ENCODE results near the gene HNRNPLL.

Gene HNRNPLL

GRCh38 chr2:38598200-38598990 lies 4.3 kb downstream of the HNRNPLL start:
- in situ Hi-C loops (cut with HindIII; ENCODE audit: low sequenced_read_pairs), result no loop called here

GRCh38 chr2:38597115-38597514 lies 5.6 kb downstream of the HNRNPLL start:
- in situ Hi-C loops (cut with HindIII; ENCODE audit: low sequenced_read_pairs), result no loop called here

- in situ Hi-C loops (cut with HindIII; ENCODE audit: low sequenced_read_pairs), result no loop called here
Measured at GRCh38 chr2:38596229-38596628, 6.5 kb downstream of the HNRNPLL start.

- in situ Hi-C loops (cut with HindIII; ENCODE audit: low sequenced_read_pairs), result no loop called here
Measured at GRCh38 chr2:38592951-38593350, 9.8 kb downstream of the HNRNPLL start.

GRCh38 chr2:38591152-38591551 lies 11.6 kb downstream of the HNRNPLL start:
- in situ Hi-C loops (cut with HindIII; ENCODE audit: low sequenced_read_pairs), result no loop called here

GRCh38 chr2:38590053-38590452 lies 12.7 kb downstream of the HNRNPLL start:
- in situ Hi-C loops (cut with HindIII; ENCODE audit: low sequenced_read_pairs), result no loop called here

GRCh38 chr2:38586931-38587330 lies 15.8 kb downstream of the HNRNPLL start:
- in situ Hi-C loops (cut with HindIII; ENCODE audit: low sequenced_read_pairs), result loop anchor here (5.0 kb wide), 1 partner anchor 155 kb away; no protein-coding TSS in a partner anchor

GRCh38 chr2:38584881-38585280 lies 17.8 kb downstream of the HNRNPLL start:
- in situ Hi-C loops (cut with HindIII; ENCODE audit: low sequenced_read_pairs), result loop anchor here (5.0 kb wide), 1 partner anchor 157 kb away; no protein-coding TSS in a partner anchor

- in situ Hi-C loops (cut with HindIII; ENCODE audit: low sequenced_read_pairs), result no loop called here
Measured at GRCh38 chr2:38583994-38584393, 18.7 kb downstream of the HNRNPLL start.

- in situ Hi-C loops (cut with HindIII; ENCODE audit: low sequenced_read_pairs), result no loop called here
Measured at GRCh38 chr2:38583524-38583923, 19.2 kb downstream of the HNRNPLL start.

GRCh38 chr2:38581193-38582147 lies 21.3 kb downstream of the HNRNPLL start:
- in situ Hi-C loops (cut with HindIII; ENCODE audit: low sequenced_read_pairs), result no loop called here

GRCh38 chr2:38580115-38580636 lies 22.6 kb downstream of the HNRNPLL start:
- in situ Hi-C loops (cut with HindIII; ENCODE audit: low sequenced_read_pairs), result no loop called here

GRCh38 chr2:38578832-38579231 lies 23.9 kb downstream of the HNRNPLL start:
- in situ Hi-C loops (cut with HindIII; ENCODE audit: low sequenced_read_pairs), result no loop called here

- in situ Hi-C loops (cut with HindIII; ENCODE audit: low sequenced_read_pairs), result no loop called here
Measured at GRCh38 chr2:38574278-38574677, 28.4 kb downstream of the HNRNPLL start.

GRCh38 chr2:38572167-38572566 lies 30.6 kb downstream of the HNRNPLL start:
- in situ Hi-C loops (cut with HindIII; ENCODE audit: low sequenced_read_pairs), result no loop called here

GRCh38 chr2:38571193-38571592 lies 31.5 kb downstream of the HNRNPLL start:
- in situ Hi-C loops (cut with HindIII; ENCODE audit: low sequenced_read_pairs), result no loop called here

- in situ Hi-C loops (cut with HindIII; ENCODE audit: low sequenced_read_pairs), result loop anchor here (10.0 kb wide), 1 partner anchor 146 kb away; no protein-coding TSS in a partner anchor
Measured at GRCh38 chr2:38568724-38569436, 33.8 kb downstream of the HNRNPLL start.

GRCh38 chr2:38565333-38565732 lies 37.4 kb downstream of the HNRNPLL start:
- in situ Hi-C loops (cut with HindIII; ENCODE audit: low sequenced_read_pairs), result loop anchor here (10.0 kb wide), 1 partner anchor 149 kb away; no protein-coding TSS in a partner anchor

- in situ Hi-C loops (cut with HindIII; ENCODE audit: low sequenced_read_pairs), result loop anchor here (10.0 kb wide), 1 partner anchor 153 kb away; no protein-coding TSS in a partner anchor
Measured at GRCh38 chr2:38561691-38562090, 41.0 kb downstream of the HNRNPLL start.

GRCh38 chr2:38560092-38560491 lies 42.6 kb downstream of the HNRNPLL start:
- in situ Hi-C loops (cut with HindIII; ENCODE audit: low sequenced_read_pairs), result loop anchor here (10.0 kb wide), 1 partner anchor 155 kb away; no protein-coding TSS in a partner anchor
